HG02973 (cell line): ENCODE measurements around the gene GNAI3.

Experiments
- ATAC-seq: cut with Tn5 transposase; IDR thresholded peaks from one replicate; pipeline ENCODE4 v1.9.1; 2021; ENCODE audit warnings: moderate library complexity; ENCODE audit not compliant: unreplicated experiment

Gene GNAI3

GRCh38 chr1:109548321-109549267, at the start of gene GNAI3:
Gene GNAI3 (plus strand): TSS chr1:109548615. CDS start chr1:109548721, 106 bp downstream.
- ATAC-seq: peak; percentile 76

GRCh38 chr1:109499081-109499480, 49.3 kb upstream of the GNAI3 start:
- no peak for ATAC-seq

GRCh38 chr1:109499661-109500536, 48.5 kb upstream of the GNAI3 start:
- ATAC-seq: no peak

- no peak for ATAC-seq
Measured at GRCh38 chr1:109500941-109501381, 47.5 kb upstream of the GNAI3 start.

- ATAC-seq: no peak
Measured at GRCh38 chr1:109501644-109502363, 46.6 kb upstream of the GNAI3 start.

GRCh38 chr1:109502364-109502851, 46.0 kb upstream of the GNAI3 start:
- ATAC-seq: no peak

- no peak for ATAC-seq
Measured at GRCh38 chr1:109503935-109504334, 44.5 kb upstream of the GNAI3 start.

- ATAC-seq: no peak
Measured at GRCh38 chr1:109504974-109505373, 43.4 kb upstream of the GNAI3 start.

GRCh38 chr1:109508001-109508872, 40.2 kb upstream of the GNAI3 start:
- ATAC-seq: no peak

- no peak for ATAC-seq
Measured at GRCh38 chr1:109508873-109509175, 39.6 kb upstream of the GNAI3 start.

- ATAC-seq: no peak
Measured at GRCh38 chr1:109509176-109510134, 39.0 kb upstream of the GNAI3 start, which contains the start of gene AMIGO1. Gene AMIGO1 (minus strand): TSS chr1:109509727. CDS start chr1:109508912, 815 bp downstream.

- ATAC-seq: no peak
Measured at GRCh38 chr1:109513110-109513710, 35.2 kb upstream of the GNAI3 start.

GRCh38 chr1:109514846-109515245, 33.6 kb upstream of the GNAI3 start:
- ATAC-seq: no peak

GRCh38 chr1:109516872-109517271, 31.5 kb upstream of the GNAI3 start:
- ATAC-seq: no peak

GRCh38 chr1:109517337-109517736, 31.1 kb upstream of the GNAI3 start:
- ATAC-seq: no peak

GRCh38 chr1:109521002-109521951, 27.1 kb upstream of the GNAI3 start:
- no peak for ATAC-seq

GRCh38 chr1:109522026-109522425, 26.4 kb upstream of the GNAI3 start:
- no peak for ATAC-seq
